ENCODE measurements around the gene GRID2.
"Not testable (repeated sequence)": the region's sequence is repeated elsewhere in the genome, so short reads cannot be mapped to it uniquely, and the experiment has no call there.

Gene GRID2

DNA sequence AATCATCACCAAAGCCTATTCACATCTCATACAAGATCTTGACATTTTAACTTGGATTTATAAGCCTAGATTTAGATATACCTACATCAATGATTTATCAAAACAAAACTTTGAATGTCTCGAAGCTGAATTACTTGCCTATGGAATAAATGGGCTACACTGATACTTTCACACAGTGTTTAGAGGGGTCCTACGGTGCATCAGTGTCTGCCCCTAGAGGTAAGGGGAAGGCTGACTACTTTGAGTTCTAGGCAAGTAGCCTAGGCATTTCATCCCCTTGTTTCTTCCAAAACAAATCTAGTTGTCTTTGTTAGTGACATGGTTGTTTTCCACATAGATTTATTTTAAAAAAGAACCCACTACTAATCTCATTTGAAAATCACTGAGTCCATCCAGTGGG is 1366.7 kb downstream of the GRID2 start:
- no peak for DNase-seq (ENCODE audit: low read depth in 2 of 2)

DNA sequence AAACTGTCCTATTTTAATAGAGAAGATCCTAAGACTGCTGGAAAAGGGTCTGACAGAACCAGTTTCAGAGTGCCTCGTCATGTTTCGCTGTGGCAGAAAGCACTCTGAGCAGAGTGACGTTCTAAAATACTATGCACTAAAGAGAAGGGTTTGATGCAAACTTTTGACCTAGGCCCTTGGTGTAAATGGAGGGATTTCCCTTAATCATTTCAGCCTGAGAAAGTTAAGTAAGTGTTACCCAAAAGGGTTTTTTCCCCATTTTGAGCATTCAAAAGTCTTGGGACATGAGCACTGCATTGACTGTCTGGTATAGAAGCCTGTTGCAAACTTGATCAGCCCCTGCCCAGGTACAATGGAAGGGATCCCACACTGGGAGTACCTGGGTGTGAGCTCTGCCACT is 1367.3 kb downstream of the GRID2 start:
- DNase-seq (ENCODE audit: low read depth in 2 of 2) = no peak

DNA sequence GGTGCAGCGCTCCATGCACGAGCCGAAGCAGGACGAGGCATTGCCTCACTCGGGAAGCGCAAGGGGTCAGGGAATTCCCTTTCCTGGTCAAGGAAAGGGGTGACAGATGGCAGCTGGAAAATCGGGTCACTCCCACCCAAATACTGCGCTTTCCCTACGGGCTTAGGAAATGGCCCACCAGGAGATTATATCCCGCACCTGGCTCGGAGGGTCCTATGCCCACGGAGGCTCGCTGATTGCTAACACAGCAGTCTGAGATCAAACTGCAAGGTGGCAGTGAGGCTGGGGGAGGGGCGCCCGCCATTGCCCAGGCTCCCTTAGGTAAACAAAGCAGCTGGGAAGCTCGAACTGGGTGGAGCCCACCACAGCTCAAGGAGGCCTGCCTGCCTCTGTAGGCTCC is 1373.2 kb downstream of the GRID2 start:
- not testable (repeated sequence) for DNase-seq (ENCODE audit: low read depth in 2 of 2)

DNA sequence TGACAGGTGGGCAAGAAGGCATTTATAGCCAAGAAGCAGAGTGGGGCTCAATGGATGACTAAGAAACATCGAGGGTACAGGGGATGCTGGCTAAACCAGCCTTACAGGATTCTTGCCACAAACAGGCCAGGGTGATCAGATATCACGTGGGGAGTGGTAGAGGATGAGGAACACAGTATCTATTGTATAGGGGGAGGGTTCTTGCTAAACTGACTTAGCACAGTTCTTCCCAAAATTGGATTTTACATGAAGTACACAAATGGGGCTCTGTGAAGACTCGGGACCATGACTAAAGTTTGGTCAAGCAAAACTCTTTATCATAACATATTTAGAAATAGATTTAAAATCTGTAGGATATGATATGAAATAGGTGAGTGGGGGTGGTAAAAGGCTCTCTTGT is 1380.8 kb downstream of the GRID2 start:
- DNase-seq (ENCODE audit: low read depth in 2 of 2) = no peak

DNA sequence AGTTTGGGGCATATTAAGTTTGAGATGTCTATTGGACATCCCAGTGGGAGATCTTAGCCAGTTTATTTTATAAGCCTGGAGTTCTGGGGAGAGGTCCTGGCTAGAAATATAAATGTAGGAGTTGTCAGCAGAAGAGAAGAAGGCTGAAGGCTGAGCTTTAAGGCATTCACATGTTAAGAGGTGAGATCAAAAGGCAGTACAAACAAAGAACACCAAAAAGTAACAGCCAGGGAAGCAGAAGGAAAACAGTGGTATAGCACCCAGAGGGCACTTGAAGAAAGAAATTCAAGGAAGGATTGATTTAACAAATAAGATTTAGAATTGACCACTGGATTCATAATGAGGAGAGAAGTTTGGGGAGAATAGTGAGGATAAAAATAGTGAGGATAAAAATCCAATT is 1383.5 kb downstream of the GRID2 start:
- no peak for DNase-seq (ENCODE audit: low read depth in 2 of 2)

DNA sequence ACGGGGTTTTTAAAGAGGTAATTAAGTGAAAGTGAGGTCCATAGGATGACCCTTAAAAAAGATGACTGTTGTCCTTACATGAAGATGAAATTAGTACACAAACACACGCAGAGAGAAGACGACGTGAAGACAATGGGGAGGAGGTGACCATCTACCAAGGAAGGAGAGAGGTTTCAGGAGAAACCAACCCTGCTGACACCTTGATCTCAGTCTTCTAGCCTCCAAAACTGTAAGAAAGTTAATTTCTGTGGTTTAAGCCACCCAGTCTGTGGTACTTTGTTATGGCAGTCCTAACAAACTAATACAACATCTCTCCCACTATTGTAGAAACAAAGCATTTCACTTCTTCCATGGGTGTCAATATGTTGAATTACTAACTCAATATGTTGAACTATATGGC is 1385.2 kb downstream of the GRID2 start:
- no peak for DNase-seq (ENCODE audit: low read depth in 2 of 2)

DNA sequence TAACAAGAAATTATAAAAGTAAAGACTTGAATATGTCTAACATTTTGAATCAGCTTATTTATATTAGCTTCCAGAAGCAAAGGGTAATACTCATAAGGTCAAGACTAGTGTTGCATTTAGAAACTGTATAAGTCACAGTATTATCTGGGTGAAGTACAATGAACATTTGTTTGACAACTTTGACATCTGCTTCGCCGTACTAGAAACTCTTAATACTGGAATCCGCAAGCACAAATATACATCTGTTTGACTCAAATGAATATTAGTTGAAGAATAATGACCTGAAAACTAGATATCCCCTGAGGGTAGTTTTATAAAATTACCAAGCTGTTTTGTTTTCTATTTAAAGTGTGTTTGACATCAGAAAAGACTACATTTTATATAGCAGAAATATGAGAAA is 1389.4 kb downstream of the GRID2 start:
- DNase-seq (ENCODE audit: low read depth in 2 of 2) = no peak

DNA sequence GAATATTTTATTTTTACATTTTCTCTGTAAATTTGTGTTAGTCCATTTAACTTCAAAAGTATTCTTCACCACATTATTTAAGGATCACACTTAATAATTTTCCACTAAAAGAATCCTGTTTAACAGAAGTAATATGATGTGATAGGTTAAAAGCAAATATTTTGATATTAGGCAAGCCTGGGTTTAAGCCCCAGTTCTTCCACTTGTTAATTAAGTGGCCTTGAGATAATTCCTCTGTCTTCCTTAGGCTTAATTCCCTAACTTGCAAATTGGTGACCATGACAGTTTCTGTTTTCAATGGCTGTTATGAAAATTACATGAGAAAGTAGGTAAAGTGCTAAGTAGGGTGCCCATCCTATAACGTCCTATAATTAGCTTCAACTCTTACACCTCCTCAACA is 1394.9 kb downstream of the GRID2 start:
- no peak for DNase-seq (ENCODE audit: low read depth in 2 of 2)

DNA sequence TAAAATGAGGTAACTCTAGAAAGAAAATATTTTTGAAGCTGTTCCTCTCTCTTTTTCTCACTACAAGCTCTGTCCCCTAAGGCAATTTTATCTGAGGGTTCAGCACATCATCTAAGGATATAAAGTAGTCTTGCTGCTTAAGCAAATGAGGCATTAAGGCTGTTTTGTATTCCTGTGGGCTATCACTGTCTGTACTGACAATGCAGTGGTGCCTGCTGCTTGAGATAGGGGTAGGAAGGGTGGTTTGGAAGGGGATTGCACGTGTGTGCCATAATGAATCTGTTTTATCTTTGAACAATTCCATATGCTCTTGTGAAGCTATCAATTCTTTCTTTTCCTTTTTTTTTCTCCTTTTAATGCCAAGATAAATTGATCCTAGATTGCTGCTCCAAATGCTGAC is 1396.8 kb downstream of the GRID2 start:
- no peak for DNase-seq (ENCODE audit: low read depth in 2 of 2)

DNA sequence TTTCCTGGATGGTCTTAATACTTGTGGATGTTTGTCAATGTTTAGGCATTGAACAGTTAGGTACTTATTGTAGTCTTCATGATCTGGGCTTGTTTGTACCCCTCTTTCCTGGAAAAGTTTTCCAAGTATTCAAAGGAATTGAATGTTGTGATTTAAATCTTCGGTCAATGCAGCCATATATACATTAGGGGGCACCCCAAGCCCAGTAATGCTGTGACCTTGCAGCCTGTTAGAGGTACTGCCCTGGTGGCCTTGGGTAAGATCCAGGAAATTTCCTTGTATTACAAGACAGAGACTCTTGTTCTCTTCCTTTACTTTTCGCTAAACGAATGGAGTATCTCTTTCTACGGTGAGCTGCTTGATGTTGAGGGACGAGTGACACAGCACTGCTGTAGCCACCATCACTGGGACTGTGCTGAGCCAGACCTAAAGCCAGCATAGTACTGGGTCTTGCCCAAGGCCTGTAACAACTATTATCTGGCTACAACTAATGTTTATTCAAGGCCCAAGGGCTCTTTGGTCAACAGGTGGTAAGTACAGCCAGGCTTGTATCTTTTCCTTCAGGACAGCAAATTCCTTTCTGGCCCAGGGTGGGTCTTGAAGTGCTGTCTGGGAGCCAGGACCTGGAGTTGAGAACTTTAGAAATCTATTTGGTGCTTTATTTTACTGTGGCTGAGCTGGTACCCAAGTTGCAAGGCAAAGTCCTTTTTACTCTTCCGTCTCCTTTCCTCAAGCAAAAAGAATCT is 1406.5 kb downstream of the GRID2 start:
- no peak for DNase-seq (ENCODE audit: low read depth in 2 of 2)

DNA sequence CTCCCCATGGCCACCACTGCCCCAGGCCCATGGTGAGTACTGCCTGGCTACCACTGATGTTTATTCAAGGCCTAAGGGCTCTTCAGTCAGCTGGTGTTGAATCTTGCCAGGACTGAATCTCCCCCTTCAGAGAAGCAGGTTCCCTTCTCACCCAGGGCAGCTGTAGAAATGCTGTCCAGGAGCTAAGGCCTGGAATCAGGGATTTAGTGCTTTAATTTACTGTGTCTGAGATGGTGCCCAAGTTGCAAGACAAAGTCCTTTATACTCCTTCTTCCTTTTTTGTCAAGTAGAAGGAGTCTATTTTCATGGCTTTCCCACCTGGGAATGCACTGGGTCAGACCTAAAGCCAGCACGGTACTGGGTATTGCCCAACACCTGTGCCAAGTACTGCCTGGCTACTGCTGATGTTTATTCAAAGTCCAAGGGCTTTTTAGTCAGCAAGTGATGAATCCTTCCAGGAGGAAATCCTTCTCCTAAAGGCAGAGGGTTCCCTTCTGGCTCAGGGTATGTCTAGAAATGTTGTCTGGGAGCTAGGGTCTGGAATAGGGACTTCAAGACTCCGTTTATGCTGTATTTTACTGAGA is 1407.2 kb downstream of the GRID2 start:
- no peak for DNase-seq (ENCODE audit: low read depth in 2 of 2)

DNA sequence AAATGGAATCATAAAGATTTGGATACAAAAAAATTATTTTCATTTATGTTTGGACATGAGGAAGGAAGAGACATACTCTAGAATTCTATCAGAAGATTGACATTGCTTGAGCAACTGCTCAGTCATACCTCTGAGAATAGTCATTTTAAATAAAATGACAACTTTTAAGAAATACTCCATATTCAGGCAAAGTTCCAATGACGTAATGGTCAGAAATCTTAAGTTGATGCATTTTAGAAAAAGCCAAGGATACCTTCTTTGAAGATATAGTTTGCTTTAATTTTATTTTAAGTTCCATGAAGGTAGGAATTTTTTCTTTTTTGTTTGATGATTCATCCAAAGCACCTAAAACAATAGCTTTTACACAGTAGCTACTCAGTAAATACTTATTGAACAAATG is 1414.5 kb downstream of the GRID2 start:
- no peak for DNase-seq (ENCODE audit: low read depth in 2 of 2)

DNA sequence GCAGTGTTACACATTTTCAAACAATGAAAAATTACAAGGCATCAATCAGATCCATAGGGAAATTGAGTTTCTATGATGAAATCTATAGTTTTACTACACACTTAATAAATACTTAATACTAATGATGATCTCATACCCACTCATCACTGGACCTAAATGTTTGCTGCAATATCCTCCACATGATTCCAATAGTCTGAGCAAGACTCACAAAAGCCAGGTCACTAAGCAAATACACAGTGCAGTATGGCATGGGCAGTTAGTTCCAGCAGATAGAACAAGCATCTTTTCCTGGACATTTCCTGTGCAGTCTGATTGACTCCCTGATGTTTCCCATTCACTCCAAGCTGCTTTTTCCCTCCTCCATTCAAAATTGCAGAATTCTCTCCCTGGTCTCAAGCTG is 1415.8 kb downstream of the GRID2 start:
- DNase-seq (ENCODE audit: low read depth in 2 of 2) = no peak

DNA sequence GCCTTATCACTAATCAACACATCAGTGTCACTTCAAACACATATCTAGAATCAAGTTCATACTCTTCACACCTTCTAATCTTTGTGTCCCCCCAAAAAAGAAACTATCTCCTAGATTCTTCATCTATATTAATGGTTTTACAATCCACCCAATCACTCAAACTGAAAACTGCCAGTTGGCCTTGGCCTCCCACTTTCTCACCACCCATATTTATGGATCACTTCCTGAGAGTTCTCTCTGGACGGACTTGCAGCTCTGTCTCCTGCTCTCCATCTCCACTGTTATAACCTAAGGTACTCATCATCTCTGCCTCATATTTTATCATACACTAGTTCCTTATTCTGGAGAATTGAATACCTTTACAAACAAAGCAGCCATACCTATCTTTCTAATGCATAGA is 1418.7 kb downstream of the GRID2 start:
- no peak for DNase-seq (ENCODE audit: low read depth in 2 of 2)

DNA sequence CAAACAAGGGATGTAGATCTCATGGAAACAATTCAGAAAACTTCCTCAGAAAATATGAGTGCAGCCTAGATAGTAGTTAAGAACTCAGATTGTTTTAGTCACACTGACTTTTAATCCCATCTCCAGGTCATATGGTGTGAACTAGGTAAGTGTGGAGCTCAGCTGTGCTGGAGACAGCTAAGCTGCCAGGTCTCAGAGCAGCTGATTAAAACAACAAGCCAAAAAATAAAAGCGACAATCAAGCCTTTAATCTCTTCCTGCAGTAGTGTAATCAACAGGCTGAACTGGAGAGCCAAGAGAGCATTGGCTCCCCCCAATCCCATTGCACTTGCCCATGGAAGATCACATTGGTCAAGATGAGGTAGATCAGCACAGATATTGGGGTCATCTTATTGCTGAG is 1426.5 kb downstream of the GRID2 start:
- DNase-seq (ENCODE audit: low read depth in 2 of 2) = no peak

DNA sequence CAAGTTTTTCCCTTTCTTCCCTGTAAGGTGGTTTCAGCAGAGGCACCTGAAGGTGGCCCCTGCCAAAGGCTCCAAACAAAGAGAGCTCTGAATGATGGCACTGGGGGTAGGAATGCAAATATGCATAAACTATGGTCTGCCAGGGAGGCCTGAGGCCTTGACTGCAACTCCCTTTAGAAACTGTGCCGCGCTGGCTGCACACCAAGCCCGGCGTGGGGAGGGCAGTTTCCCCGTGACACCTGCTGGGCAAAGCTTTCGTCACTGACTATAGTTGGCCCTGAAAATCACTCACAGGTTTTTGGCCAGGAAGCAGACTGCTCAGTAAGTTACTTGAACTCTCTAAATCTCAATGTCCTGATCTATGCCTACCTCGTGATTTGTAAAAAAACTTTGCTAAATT is 1427.0 kb downstream of the GRID2 start:
- no peak for DNase-seq (ENCODE audit: low read depth in 2 of 2)

DNA sequence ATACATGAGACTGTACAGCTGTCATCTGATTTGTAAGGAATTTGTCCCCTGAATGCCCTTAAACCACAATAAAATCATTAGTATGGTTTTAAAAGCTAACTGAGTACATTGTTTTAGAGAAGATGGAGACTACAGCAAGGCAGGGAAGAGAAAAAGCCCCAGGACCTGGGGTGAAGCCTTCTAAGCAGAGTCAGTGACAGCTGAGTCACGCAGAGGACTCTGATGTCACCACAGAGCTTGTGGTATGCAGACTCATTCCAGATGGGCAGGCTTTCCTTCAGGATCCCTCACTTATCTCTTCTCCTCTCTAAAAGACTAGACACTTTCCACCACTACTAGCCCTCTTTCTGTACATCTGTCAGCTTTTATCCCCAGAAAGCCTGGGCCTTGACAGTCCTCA is 1427.7 kb downstream of the GRID2 start:
- no peak for DNase-seq (ENCODE audit: low read depth in 2 of 2)

DNA sequence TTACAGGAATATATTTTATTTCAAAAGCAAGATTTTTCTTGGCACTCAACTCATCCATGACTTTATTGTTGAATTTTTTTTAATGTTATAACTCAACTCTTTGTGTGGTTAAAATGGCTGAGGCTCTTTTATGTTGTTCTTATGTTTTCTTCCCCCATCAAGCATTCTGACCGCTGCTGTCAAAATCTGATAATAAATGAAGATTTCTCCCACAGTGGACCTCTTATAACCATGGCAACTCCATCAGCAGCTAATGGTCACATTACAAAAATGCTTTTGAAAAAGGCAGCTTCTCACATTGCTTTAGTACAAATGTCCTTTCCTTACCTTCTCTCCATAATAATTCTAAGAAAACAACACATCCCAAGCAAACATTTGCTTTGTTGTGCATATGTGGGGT is 1428.7 kb downstream of the GRID2 start:
- no peak for DNase-seq (ENCODE audit: low read depth in 2 of 2)

DNA sequence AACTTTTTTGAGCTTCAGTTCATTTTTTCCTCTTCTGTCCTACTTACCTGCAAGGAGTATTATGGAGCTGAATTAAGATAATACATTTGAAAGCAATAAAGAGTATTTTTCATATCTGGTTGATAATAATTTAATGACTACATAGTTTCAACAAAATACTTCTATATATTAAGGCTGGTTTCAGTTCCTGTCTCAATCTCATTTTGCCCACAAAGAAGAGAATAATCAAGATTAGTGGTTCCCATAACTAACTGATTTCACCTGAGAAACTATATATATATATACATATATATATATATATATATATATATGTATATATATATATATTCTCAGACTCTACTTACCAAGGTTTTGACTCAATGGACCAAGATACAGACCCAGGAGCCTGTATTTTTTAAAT is 1437.1 kb downstream of the GRID2 start:
- DNase-seq (ENCODE audit: low read depth in 2 of 2) = no peak

DNA sequence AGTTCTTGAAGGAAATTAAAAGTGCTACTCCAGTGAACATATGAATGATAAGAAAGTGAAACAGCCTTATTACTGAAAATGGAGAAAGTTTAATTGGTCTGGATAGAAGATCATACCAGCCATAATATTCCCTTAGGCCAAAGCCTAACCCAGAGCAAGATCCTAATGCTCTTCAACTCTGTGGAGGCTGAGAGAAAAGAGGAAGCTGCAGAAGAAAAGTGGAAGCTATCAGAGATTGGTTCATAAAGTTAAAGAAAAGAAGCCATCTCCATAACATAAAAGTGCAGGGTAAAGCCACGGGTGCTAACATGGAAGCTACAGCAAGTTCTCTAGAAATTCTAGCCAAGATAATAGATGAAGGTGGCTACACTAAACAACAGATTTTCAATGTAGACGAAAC is 1439.3 kb downstream of the GRID2 start:
- no peak for DNase-seq (ENCODE audit: low read depth in 2 of 2)

DNA sequence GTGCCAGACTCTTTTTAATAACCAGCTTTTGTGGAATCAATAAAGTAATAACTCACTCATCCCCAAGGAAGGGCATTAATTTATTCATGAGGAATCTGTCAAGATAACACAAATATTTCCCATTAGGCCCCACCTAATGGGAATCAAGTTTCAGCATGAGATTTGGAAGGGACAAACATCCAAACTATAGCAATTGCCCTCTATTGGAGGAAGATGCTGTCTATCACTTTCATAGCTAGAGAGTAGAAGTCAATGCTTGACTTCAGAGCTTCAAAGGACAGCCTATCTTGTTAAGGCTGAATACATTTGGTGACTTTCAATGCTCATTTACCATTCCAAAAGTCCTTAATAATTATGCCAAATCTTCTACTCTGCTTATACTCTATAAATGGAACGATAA is 1439.9 kb downstream of the GRID2 start:
- DNase-seq (ENCODE audit: low read depth in 2 of 2) = no peak

DNA sequence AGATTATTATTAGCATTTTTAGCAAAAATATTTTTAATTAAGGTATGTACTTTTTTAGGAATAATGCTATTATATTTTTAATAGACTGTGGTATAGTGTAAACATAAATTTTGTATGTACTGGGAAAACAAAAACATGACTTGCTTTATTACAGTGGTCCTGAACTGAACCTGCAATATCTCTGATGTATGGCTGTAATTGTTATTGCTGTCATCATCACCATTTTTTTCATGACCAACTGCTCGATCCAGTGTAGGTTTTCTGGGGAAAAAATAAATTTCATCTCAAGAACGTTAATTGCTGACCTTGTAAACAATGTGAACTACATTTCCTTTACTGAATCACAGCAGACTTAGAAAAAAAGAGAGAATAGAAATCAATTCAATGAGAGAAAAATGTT is 1441.2 kb downstream of the GRID2 start:
- no peak for DNase-seq (ENCODE audit: low read depth in 2 of 2)

DNA sequence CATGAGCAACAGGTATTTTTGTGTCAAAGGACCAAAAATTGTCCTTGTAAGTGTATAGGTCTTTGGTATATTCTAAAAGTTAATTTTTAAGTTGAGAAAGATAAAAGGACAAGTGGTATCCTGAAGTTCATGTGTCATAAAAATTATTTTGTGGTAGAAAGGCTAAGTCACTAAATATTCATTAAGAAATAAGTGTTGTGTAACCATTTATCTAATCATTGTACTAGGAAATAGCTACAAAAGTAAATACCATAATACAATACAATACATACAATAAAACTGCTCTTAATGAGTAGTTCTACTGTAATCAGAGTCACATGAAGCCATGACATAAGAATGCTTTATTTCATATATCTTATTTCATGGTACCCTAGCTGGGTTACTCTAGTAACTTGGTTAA is 1442.3 kb downstream of the GRID2 start:
- no peak for DNase-seq (ENCODE audit: low read depth in 2 of 2)

DNA sequence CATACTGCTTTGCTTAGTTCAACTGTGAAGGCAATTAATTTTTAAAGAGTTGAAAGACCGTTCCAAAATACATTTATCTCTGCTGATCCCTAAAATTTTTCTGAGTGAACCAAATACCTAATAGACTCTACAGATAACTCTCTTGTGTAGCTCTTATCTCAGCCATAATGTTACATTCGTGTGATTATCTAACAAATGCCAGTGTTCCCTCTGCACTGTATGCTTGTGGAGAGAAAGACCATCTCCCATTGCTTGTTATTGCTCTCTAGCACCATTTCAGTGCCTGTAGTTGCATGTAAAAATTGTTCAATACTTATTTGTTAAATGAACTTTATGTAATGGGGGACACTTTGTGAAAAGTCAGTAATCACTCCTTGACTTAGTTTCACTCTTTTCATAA is 1443.5 kb downstream of the GRID2 start:
- DNase-seq (ENCODE audit: low read depth in 2 of 2) = no peak
